ENCODE results near the gene TRAF3IP1. TPM values are rescaled to one million over a fixed set of nuclear protein-coding genes. Genes with fewer than 3 reads are reported as not detected.

TRAF3IP1 gene
- total and polyA plus RNA-seq, 2 of the 13 experiments (the other 11 are each of a cell fraction or from before 2014, with no cell fraction given) = 4.1 to 12.9 TPM

GRCh38 chr2:238305965-238306671 is 14.2 kb upstream of the TRAF3IP1 start (continued):
- TF ChIP-seq ZBTB25 (CRISPR knock-in tag; IDR thresholded peaks at IDR 0.05) (no peak), ZNF362 (CRISPR knock-in tag; IDR thresholded peaks at IDR 0.05; ENCODE audit: borderline replicate concordance) (peak; percentile 89), HNF4A (CRISPR knock-in tag; IDR thresholded peaks at IDR 0.05) (peak; percentile 29; the same call in 1 of the 2 replicates), IRF9 (CRISPR knock-in tag; IDR thresholded peaks at IDR 0.05; ENCODE audit: borderline replicate concordance) (no peak), ZNF709 (CRISPR knock-in tag; IDR thresholded peaks at IDR 0.05) (0 out of 2 replicates have a peak, but pooled peaks have one; percentile 25), ZNF770 (CRISPR knock-in tag; IDR thresholded peaks at IDR 0.05) (0 out of 2 replicates have a peak, but pooled peaks have one; percentile 64), MTF1 (CRISPR knock-in tag; IDR thresholded peaks at IDR 0.05) (no peak), MED8 (CRISPR knock-in tag; IDR thresholded peaks at IDR 0.05; ENCODE audit: insufficient replicate concordance) (no peak), HES4 (CRISPR knock-in tag; IDR thresholded peaks at IDR 0.05; ENCODE audit: borderline replicate concordance) (0 out of 2 replicates have a peak, but pooled peaks have one; percentile 21)
